ENCODE measurements around the gene CCDC18.
"Not testable (repeated sequence)": the region's sequence is repeated elsewhere in the genome, so short reads cannot be mapped to it uniquely, and the experiment has no call there.

CCDC18 gene, protein sequence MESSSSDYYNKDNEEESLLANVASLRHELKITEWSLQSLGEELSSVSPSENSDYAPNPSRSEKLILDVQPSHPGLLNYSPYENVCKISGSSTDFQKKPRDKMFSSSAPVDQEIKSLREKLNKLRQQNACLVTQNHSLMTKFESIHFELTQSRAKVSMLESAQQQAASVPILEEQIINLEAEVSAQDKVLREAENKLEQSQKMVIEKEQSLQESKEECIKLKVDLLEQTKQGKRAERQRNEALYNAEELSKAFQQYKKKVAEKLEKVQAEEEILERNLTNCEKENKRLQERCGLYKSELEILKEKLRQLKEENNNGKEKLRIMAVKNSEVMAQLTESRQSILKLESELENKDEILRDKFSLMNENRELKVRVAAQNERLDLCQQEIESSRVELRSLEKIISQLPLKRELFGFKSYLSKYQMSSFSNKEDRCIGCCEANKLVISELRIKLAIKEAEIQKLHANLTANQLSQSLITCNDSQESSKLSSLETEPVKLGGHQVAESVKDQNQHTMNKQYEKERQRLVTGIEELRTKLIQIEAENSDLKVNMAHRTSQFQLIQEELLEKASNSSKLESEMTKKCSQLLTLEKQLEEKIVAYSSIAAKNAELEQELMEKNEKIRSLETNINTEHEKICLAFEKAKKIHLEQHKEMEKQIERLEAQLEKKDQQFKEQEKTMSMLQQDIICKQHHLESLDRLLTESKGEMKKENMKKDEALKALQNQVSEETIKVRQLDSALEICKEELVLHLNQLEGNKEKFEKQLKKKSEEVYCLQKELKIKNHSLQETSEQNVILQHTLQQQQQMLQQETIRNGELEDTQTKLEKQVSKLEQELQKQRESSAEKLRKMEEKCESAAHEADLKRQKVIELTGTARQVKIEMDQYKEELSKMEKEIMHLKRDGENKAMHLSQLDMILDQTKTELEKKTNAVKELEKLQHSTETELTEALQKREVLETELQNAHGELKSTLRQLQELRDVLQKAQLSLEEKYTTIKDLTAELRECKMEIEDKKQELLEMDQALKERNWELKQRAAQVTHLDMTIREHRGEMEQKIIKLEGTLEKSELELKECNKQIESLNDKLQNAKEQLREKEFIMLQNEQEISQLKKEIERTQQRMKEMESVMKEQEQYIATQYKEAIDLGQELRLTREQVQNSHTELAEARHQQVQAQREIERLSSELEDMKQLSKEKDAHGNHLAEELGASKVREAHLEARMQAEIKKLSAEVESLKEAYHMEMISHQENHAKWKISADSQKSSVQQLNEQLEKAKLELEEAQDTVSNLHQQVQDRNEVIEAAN (N-terminal part only)

GRCh38 chr1:93180723-93181613 lies at the start of gene CCDC18:
CCDC18 (plus strand) TSS chr1:93180724; CDS start chr1:93183362, 2,638 bp downstream.
- DNase-seq (ENCODE audit: low read depth): peak; percentile 35

DNA sequence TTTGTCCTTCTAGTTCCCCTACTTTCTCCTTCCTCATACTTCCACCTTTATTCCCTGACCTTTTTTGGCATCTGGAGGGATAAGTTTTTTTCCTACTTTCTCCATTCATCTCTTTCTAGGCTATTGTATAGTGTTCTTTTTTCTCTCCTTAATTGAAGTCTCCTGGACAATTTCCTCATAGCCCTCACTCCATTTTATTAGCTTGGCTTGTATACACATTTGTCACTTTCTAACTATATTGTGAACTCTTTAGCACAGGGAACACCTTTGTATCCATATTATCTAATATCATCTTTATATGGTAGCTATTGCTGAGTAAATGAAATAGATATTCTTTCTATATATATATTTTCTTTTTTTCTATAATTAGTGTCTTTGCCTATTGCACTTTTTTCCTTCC lies 47.9 kb upstream of the CCDC18 start:
- DNase-seq (ENCODE audit: low read depth): no peak

DNA sequence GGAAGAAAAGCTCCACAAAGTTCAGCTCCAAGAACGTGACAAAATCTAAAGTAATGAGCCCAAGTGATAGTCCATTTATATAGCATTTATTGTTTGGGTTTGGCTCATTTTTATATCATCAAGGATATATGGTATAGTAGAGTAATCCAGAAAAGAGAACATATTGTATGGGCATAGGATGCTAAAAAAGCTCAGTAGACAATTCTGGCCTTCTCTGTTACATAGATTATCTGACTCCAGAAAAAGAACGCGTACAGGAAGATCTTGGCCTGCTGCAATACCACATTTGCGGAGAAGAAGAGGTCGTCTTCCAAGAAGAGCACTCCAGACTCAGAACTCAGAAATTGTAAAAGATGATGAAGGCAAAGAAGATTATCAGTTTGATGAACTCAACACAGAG lies 44.1 kb upstream of the CCDC18 start:
- no peak for DNase-seq (ENCODE audit: low read depth)

GRCh38 chr1:93137604-93138292 lies 42.8 kb upstream of the CCDC18 start:
- DNase-seq (ENCODE audit: low read depth): no peak

DNA sequence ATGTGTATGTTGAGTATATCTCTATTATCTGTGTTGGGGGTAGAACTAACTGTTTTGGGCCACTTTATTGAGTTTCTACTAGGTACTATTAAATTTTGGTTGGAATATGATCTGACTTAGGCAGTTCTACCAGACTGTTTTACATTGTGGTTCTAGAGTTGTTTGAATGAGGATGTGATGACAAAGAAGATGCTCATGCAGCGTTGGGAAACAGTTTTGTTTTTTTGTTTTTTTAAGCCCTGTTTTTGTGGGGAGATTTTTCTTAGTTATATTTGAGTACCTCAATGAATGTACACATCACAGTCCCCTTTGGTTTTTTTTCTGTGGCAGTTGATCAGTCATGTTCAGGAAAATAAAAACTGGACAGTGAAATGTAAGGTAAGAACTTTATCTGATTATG lies 40.4 kb upstream of the CCDC18 start:
- no peak for DNase-seq (ENCODE audit: low read depth)

DNA sequence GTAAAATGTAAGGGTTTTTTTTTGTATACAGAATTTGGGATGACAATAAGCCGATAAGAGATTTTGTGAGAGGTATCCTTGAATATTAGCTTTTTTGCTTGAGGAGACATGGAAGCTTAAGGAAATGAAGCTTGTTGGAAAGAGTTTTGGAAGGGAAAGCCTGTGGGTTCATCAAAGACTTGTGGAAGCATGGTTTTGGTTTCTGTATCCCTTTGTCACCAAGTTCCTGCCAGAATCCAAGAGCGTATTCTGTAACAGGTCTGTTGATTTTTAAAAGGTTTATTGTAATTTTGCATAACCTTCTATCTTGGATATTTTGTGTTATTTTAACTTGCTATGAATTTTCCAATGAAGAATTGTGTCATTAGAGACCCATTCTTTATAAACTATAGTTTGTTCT lies 38.4 kb upstream of the CCDC18 start:
- no peak for DNase-seq (ENCODE audit: low read depth)

GRCh38 chr1:93143136-93143535 lies 37.4 kb upstream of the CCDC18 start:
- DNase-seq (ENCODE audit: low read depth): no peak

DNA sequence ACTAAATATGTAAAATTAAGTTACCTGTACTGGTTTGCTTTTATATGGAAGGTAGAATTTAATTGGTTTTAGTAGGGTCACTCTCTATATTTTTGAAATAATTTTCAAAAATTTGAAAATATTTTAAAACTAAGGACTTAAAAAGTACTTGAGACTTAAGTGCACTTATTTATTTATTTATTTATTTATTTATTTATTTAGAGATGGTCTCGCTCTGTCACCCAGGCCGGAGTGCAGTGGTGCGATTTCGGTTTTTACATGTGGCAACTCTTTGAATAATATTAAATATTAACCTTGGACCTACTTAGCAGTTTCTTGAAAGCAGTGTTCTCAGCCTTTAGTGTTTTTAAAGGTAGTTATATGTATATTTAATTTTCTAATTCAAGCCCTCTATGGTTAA lies 36.8 kb upstream of the CCDC18 start:
- DNase-seq (ENCODE audit: low read depth): no peak

DNA sequence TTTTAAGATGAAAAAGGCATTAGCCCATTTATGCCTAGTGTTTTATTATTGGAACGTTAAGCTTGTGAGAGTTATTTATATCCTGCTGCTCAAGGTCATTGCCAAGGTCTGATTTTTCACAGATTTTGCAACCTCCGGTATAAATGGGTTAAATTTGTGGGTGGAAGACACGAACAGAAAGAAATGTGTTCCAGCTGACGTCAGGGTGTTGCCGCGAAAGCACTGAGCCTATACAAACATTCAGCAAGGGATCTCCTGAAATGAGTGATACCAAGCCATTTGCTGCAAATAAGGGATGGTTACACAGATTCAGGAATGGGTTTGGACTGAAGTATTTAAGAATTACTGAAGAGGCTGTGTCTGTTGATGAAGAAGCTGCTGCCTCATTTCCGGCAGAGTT lies 32.5 kb upstream of the CCDC18 start:
- no peak for DNase-seq (ENCODE audit: low read depth)

- DNase-seq (ENCODE audit: low read depth): no peak
Measured at GRCh38 chr1:93150729-93151128, 29.8 kb upstream of the CCDC18 start.

GRCh38 chr1:93151474-93151873 lies 29.1 kb upstream of the CCDC18 start:
- DNase-seq (ENCODE audit: low read depth): no peak

DNA sequence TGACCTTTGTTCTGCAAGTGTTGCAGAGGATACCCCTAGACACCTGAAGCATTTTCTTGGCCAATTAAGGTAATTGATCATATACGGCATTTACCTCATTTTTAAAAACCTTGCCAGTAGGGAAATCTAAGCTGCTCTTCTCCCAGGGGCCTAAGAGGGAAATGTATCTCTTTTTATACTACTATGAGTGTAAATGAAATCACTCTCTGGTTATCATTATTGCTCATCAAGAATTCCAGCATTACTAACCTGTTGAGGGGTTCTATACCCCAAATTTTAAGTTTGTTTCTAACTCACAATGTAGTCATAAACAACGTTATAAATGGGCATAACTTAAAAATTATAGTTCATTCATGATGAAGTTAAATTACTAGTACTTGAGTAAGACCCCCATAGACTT lies 27.7 kb upstream of the CCDC18 start:
- DNase-seq (ENCODE audit: low read depth): no peak

DNA sequence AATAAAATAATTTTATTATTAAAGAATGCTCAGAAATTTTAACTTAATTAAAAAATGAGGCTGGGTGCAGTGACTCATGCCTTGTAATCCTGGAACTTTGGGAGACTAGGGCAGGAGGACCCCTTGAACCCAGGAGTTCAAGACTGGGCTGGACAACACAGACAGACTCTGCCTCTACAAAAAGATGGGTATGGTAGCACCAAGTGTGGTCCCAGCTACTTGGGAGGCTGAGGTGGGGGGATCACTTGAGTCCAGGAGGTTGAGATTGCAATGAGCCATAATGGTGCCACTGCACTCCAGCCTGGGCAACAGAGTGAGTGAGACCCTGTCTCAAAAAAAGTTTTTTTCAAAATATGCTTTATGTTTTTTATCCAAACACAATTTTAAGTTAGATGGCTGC lies 25.6 kb upstream of the CCDC18 start:
- DNase-seq (ENCODE audit: low read depth): no peak

GRCh38 chr1:93155335-93155734 lies 25.2 kb upstream of the CCDC18 start:
- DNase-seq (ENCODE audit: low read depth): no peak

GRCh38 chr1:93159337-93159736 lies 21.2 kb upstream of the CCDC18 start:
- DNase-seq (ENCODE audit: low read depth): no peak

DNA sequence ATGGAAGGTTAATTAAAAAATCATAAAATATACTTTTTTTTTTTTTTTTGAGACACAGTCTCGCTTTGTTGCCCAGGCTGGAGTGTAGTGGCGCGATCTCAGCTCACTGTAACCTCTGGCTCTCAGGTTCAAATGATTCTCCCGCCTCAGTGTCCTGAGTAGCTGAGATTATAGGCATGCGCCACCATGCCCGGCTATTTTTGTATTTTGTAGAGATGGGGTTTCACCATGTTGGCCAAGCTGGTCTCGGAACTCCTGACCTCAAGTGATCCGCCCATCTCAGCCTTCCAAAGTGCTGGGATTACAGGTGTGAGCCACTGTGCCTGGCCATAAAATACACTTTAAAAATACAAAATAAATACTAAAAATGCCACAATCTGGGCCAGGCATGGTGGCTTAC lies 17.2 kb upstream of the CCDC18 start:
- not testable (repeated sequence) for DNase-seq (ENCODE audit: low read depth)

- no peak for DNase-seq (ENCODE audit: low read depth)
Measured at GRCh38 chr1:93164816-93165215, 15.7 kb upstream of the CCDC18 start.

DNA sequence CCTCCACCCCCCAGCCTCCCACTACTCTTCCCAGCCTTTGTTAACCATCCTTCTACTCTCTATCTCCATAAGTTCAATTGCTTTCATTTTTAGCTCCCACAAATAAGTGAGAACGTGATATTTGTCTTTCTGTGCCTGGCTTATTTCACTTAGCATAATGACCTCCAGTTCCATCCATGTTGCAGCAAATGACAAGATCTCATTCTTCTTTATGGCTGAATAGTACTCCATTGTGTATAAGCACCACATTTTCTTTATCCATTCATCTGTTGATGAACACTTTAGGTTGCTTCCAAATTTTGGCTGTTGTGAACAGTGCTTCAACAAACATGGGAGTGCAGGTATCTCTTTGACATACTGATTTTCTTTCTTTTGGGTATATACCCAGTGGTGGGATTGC lies 14.6 kb upstream of the CCDC18 start:
- not testable (repeated sequence) for DNase-seq (ENCODE audit: low read depth)

DNA sequence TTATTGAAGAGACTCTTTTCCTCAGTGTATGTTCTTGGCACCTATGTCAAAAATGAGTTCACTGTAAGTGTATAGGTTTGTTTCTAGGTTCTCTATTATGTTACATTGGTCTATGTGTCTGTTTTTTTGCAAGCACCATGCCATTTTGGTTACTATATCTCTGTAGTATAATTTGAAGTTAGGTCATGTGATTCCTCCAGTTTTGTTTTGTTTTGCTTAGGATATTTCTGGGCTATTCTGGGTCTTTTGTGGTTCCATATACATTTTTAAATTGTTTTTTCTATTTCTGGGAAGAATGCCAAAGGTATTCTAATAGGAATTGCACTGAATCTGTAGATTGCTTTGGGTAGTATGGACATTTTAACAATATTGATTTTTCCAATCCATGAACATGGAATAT lies 13.5 kb upstream of the CCDC18 start:
- DNase-seq (ENCODE audit: low read depth): no peak

DNA sequence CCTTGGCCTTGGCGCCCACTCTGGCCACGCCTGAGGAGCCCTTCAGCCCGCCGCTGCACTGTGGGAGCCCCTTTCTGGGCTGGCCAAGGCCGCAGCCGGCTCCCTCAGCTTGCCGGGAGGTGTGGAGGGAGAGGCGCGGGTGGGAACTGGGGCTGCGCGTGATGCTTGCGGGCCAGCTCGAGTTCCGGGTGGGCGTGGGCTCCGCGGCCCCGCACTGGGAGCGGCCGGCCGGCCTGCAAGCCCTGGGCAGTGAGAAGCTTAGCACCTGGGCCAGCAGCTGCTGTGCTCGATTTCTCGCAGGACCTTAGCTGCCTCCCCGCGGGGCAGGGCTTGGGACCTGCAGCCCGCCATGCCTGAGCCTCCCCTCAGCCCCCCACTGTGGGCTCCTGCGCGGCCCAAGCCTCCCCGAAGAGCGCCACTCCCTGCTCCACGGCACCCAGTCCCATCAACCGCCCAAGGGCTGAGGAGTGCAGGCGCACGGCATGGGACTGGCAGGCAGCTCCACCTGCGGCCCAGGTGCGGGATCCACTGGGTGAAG lies 10.3 kb upstream of the CCDC18 start:
- not testable (repeated sequence) for DNase-seq (ENCODE audit: low read depth)

Data from activated T-helper 9 cell treated with anti-CD3 and anti-CD28 coated beads, Interleukin-2, amount 50 U/mL, for 16 hours (primary cell).